IMR-90 (cell line): ENCODE results near the gene IFI30. TPM values are rescaled to one million over a fixed set of nuclear protein-coding genes. Genes with fewer than 3 reads are reported as not detected.

ENCODE experiments used
- ATAC-seq: fragments of 200-7000 bp; cut with Tn5 transposase; 2 replicates; pipeline ENCODE4 v1.9.1; 2020; ENCODE audit warnings: low read depth, mild to moderate bottlenecking, moderate library complexity
- BruUV-seq: library from RNA; stranded (reverse); fragments of 400-500 nt; replicated peaks from 2 replicates; lab custom pipeline; 2021; lab: Mats Ljungman, UMichigan
- CTCF ChIA-PET: fragments of 300-600 bp; formaldehyde crosslinking; extraction: SDS; loops from one replicate; lab custom pipeline; 2021; ENCODE audit warnings: antibody characterized with exemption; lab: Yijun Ruan, JAX
- POLR2A ChIA-PET: fragments of 300-600 bp; sonication (Branson Sonifier 250); formaldehyde crosslinking; loops from one replicate; lab custom pipeline; 2022; ENCODE audit warnings: antibody characterized with exemption; ENCODE audit not compliant: unreplicated experiment; lab: Charles Lee
- DNase-seq: peaks from one replicate; pipeline ENCODE4 v3.0.0; 2013
- H2AFZ ChIP-seq: replicated peaks from 2 replicates; pipeline ENCODE3; 2013; ENCODE audit warnings: low read length, mild to moderate bottlenecking; ENCODE audit not compliant: poor library complexity
- H2AK5ac ChIP-seq: 2 replicates; pipeline ENCODE4 v1.6.1; 2013; ENCODE audit warnings: low read depth, low read length, inconsistent platforms
- H2AK9ac ChIP-seq: replicated peaks from 2 replicates; pipeline ENCODE3; 2013; ENCODE audit warnings: mild to moderate bottlenecking, low read depth, low read length, moderate library complexity; ENCODE audit not compliant: poor library complexity
- H2BK120ac ChIP-seq: 2 replicates; pipeline ENCODE4 v1.6.1; 2013; ENCODE audit warnings: low read depth, low read length, inconsistent platforms
- H2BK15ac ChIP-seq: 3 replicates; pipeline ENCODE4 v1.6.1; 2013; ENCODE audit warnings: low read depth, low read length, inconsistent platforms
- H2BK20ac ChIP-seq: 2 replicates; pipeline ENCODE4 v1.6.1; 2013; ENCODE audit warnings: low read depth, mild to moderate bottlenecking, inconsistent platforms, low read length, moderate library complexity
- H2BK5ac ChIP-seq: 2 replicates; pipeline ENCODE4 v1.6.1; 2013; ENCODE audit warnings: mild to moderate bottlenecking, low read depth, low read length, inconsistent platforms; ENCODE audit not compliant: poor library complexity, severe bottlenecking
- H3K14ac ChIP-seq: replicated peaks from 2 replicates; pipeline ENCODE4 v1.6.1; 2013; ENCODE audit warnings: low read depth, low read length, inconsistent platforms
- H3K18ac ChIP-seq: 2 replicates; pipeline ENCODE4 v1.6.1; 2013; ENCODE audit warnings: low read depth, low read length, control low read depth
- H3K23ac ChIP-seq: 2 replicates; pipeline ENCODE4 v1.6.1; 2013; ENCODE audit warnings: low read depth, low read length, inconsistent platforms
- H3K27ac ChIP-seq: 2 replicates; pipeline ENCODE4 v1.5.1; 2013; ENCODE audit warnings: mild to moderate bottlenecking, control low read depth, low read length; ENCODE audit not compliant: insufficient read depth
- H3K27me3 ChIP-seq: 2 replicates; pipeline ENCODE4 v1.6.1; 2013; ENCODE audit warnings: low read length; ENCODE audit not compliant: control insufficient read depth, insufficient read depth
- H3K36me3 ChIP-seq: 2 replicates; pipeline ENCODE4 v1.6.1; 2013; ENCODE audit warnings: low read length, mixed read lengths; ENCODE audit not compliant: control insufficient read depth, insufficient read depth
- H3K4ac ChIP-seq: 2 replicates; pipeline ENCODE4 v1.6.1; 2013; ENCODE audit warnings: low read depth, low read length, inconsistent platforms
- H3K4me1 ChIP-seq: 2 replicates; pipeline ENCODE4 v1.6.1; 2013; ENCODE audit warnings: low read length, mixed read lengths; ENCODE audit not compliant: control insufficient read depth, insufficient read depth
- H3K4me2 ChIP-seq: 2 replicates; pipeline ENCODE4 v1.6.1; 2013; ENCODE audit warnings: low read depth, mild to moderate bottlenecking, control low read depth, low read length, moderate library complexity
- H3K4me3 ChIP-seq: 2 replicates; pipeline ENCODE4 v1.5.1; 2013; ENCODE audit warnings: low read depth, mild to moderate bottlenecking, control low read depth, low read length, moderate library complexity; ENCODE audit not compliant: insufficient read depth
- H3K56ac ChIP-seq: 2 replicates; pipeline ENCODE4 v1.6.1; 2013; ENCODE audit warnings: low read length, inconsistent platforms; ENCODE audit not compliant: insufficient read depth; ENCODE audit errors: extremely low read depth
- H3K79me1 ChIP-seq, 2 experiments: 2 replicates each; pipeline ENCODE4 v1.6.1; 2013; ENCODE audit warnings: low read length in 2 of 2, inconsistent platforms in 1 of 2, low read depth in 1 of 2
- H3K9ac ChIP-seq: 2 replicates; pipeline ENCODE4 v1.6.1; 2013; ENCODE audit warnings: low read depth, low read length, control low read depth
- H3K9me1 ChIP-seq: 2 replicates; pipeline ENCODE4 v1.6.1; 2013; ENCODE audit warnings: low read length, inconsistent platforms; ENCODE audit not compliant: insufficient read depth
- H3K9me3 ChIP-seq: 2 replicates; pipeline ENCODE4 v1.6.1; 2013; ENCODE audit warnings: low read length; ENCODE audit not compliant: control insufficient read depth, insufficient read depth
- H4K20me1 ChIP-seq: 2 replicates; pipeline ENCODE4 v1.6.1; 2013; ENCODE audit warnings: low read length, inconsistent platforms; ENCODE audit not compliant: insufficient read depth
- H4K5ac ChIP-seq: 2 replicates; pipeline ENCODE4 v1.6.1; 2013; ENCODE audit warnings: mild to moderate bottlenecking, low read depth, low read length, control low read depth
- H4K8ac ChIP-seq, 2 experiments: 2 replicates each; pipeline ENCODE4 v1.6.1; 2013; ENCODE audit warnings: low read depth in 2 of 2, low read length in 2 of 2, control low read depth in 1 of 2, inconsistent platforms in 1 of 2
- H4K91ac ChIP-seq: 2 replicates; pipeline ENCODE4 v1.6.1; 2013; ENCODE audit warnings: low read depth, low read length, inconsistent platforms; ENCODE audit not compliant: insufficient read depth
- CEBPB ChIP-seq: IDR thresholded peaks from 2 replicates; pipeline ENCODE4 v1.6.1; 2012; ENCODE audit warnings: low read depth, low read length, improper control_type of control experiment
- CTCF ChIP-seq: conservative IDR thresholded peaks from 2 replicates; pipeline ENCODE4 v1.5.1; 2012; ENCODE audit warnings: mild to moderate bottlenecking, low read depth, low read length, improper control_type of control experiment
- MAZ ChIP-seq: IDR thresholded peaks from 2 replicates; pipeline ENCODE4 v1.6.1; 2012; ENCODE audit warnings: low read depth, mild to moderate bottlenecking, low read length, improper control_type of control experiment, moderate library complexity, borderline replicate concordance
- USF2 ChIP-seq: fragments of 150-350 bp; IDR thresholded peaks from 2 replicates; pipeline ENCODE4 v1.6.1; 2017; ENCODE audit warnings: mild to moderate bottlenecking, antibody characterized with exemption, low read length, low read depth
- WGBS, 2 experiments: methylation state at CpG; one replicate each; pipeline versions ENCODE4 v1.1.5 to v1.1.7; 2013; ENCODE audit warnings: missing lambda C conversion rate in 2 of 2; ENCODE audit not compliant: insufficient read length in 1 of 2; ENCODE audit errors: extremely low coverage in 2 of 2; 5-methylcytosine and 5-hydroxymethylcytosine counted together
- dilution Hi-C: fragments of 300-500 bp; cut with HindIII; formaldehyde crosslinking; loops from one replicate; pipeline ENCODE4 v1.14.3; 2018; ENCODE audit warnings: low sequenced_read_pairs; ENCODE audit not compliant: unreplicated experiment
- in situ Hi-C: fragments of 300-500 bp; cut with MboI; formaldehyde crosslinking; loops from 3 replicates; pipeline ENCODE4 v1.14.3; 2019; ENCODE audit warnings: low sequenced_read_pairs, inconsistent platforms, mixed read lengths
- intact Hi-C: fragments of 100-400 bp; cut with micrococcal nuclease; formaldehyde crosslinking; loops from 2 replicates; pipeline ENCODE4 v1.10.0; 2022
- polyA plus RNA-seq, 3 experiments: library from polyadenylated mRNA; depleted of rRNA; stranded (reverse); fragments of >200 nt; gene quantifications; 2 replicates each; pipeline ENCODE4 v1.2.3, GENCODE V29; 2012; ENCODE audit warnings: low replicate concordance in 1 of 3
- total RNA-seq: library from RNA; depleted of rRNA; stranded (reverse); fragments of >200 nt; gene quantifications from 2 replicates; pipeline ENCODE4 v1.2.3, GENCODE V29; 2012

The IFI30 gene
- total and polyA plus RNA-seq, 2 of the 4 experiments (the other 2 are of a cell fraction), result 2.3 TPM

- H3K27me3 ChIP-seq, result no peaks in the 10 kb centered on the region
- no peak for TF ChIP-seq USF2
- no peak for TF ChIP-seq CTCF
- TF ChIP-seq CEBPB, result no peak
- TF ChIP-seq MAZ, result no peak
- no TSS peak for BruUV-seq
- H3K9ac ChIP-seq, result no peak overlapping the region
- no peak overlapping the region for H3K4me3 ChIP-seq
- WGBS, 2 experiments, result 97% methylated on average over 26 of the region's 43 CpGs; no CpG with 5 or more reads in 1 of the 2 experiments
- no peak overlapping the region for H3K18ac ChIP-seq
- peaks cover 11% of the 10 kb centered on the region; the same call in 1 of the 2 replicates for H3K36me3 ChIP-seq
- no peak overlapping the region for H2BK120ac ChIP-seq
- no peaks in the 10 kb centered on the region for H3K9me3 ChIP-seq
- no peak overlapping the region for H2AK9ac ChIP-seq
- H3K27ac ChIP-seq, result no peak overlapping the region
- peaks cover 29% of the 10 kb centered on the region for H4K20me1 ChIP-seq
- peaks cover 17% of the 10 kb centered on the region for H3K9me1 ChIP-seq
- H3K4ac ChIP-seq, result no peak overlapping the region
- no peak overlapping the region for H4K8ac ChIP-seq
- no peak overlapping the region for H3K4me2 ChIP-seq
- peaks cover 19% of the 10 kb centered on the region for H3K4me1 ChIP-seq
- no peak overlapping the region for H2BK5ac ChIP-seq
- dilution Hi-C loops (no loop called here), intact Hi-C loops (loop anchor here (10.0 kb wide), 1 partner anchor 151 kb away; the partner anchor contains the start of gene ARRDC2), in situ Hi-C loops (no loop called here)
- ChIA-PET POLR2A (no interaction called here), CTCF (interaction anchor here (0.6 kb wide), 1 partner anchor 254 kb away, joined by 3 read pairs; no protein-coding TSS in a partner anchor)
- no peak overlapping the region for H2AFZ ChIP-seq
- H4K91ac ChIP-seq, result no peak overlapping the region
- no peak overlapping the region for H4K5ac ChIP-seq
- no peak for ATAC-seq
- no peak overlapping the region for H3K14ac ChIP-seq
- no peak for DNase-seq
- H3K23ac ChIP-seq, result no peak overlapping the region
- H2BK20ac ChIP-seq, result no peak overlapping the region
- H2BK15ac ChIP-seq, result no peak overlapping the region
- H2AK5ac ChIP-seq, result no peak overlapping the region
- no peak overlapping the region for H3K56ac ChIP-seq
- peaks cover 15 to 49% of the 10 kb centered on the region in 2 experiments; a peak in 3 of 4 replicates for H3K79me1 ChIP-seq
These were observed 18.2 kb upstream of the IFI30 start for GRCh38 chr19:18155095-18156087.
